CD14-positive monocyte (primary cell): ENCODE data around the gene MRPS35. TPM values are rescaled to one million over a fixed set of nuclear protein-coding genes. Genes with fewer than 3 reads are reported as not detected.

Experiments used
- DNase-seq, 3 donors: peaks; one replicate each; pipeline ENCODE4 v3.0.0-alpha.2; 2011 to 2022
- H2AFZ ChIP-seq: 2 replicates; pipeline ENCODE4 v1.6.0; 2012; ENCODE audit warnings: mild to moderate bottlenecking, low read depth, low read length, inconsistent platforms; ENCODE audit not compliant: insufficient read depth, poor library complexity, severe bottlenecking
- H3K27ac ChIP-seq, 2 donors: 1 replicate in 1 of 2; 2 replicates in 1 of 2; pipeline ENCODE4 v1.5.1; 2012 to 2013; ENCODE audit warnings: low read length in 2 of 2, control low read depth in 1 of 2, inconsistent platforms in 1 of 2, low read depth in 1 of 2, mild to moderate bottlenecking in 1 of 2
- H3K27me3 ChIP-seq, 2 donors: one replicate each; pipeline versions ENCODE4 v1.6.0 to v1.6.1; 2011 to 2013; ENCODE audit warnings: low read length in 2 of 2; ENCODE audit not compliant: control insufficient read depth in 2 of 2, insufficient read depth in 2 of 2
- H3K36me3 ChIP-seq, 2 donors: replicated peaks in 1 of 2; 1 replicate in 1 of 2; 2 replicates in 1 of 2; pipeline versions ENCODE4 v1.5.1 to v1.6.1; 2012 to 2013; ENCODE audit warnings: low read length in 2 of 2, control low read depth in 1 of 2, inconsistent platforms in 1 of 2, mild to moderate bottlenecking in 1 of 2; ENCODE audit not compliant: insufficient read depth in 2 of 2, control insufficient read depth in 1 of 2
- H3K4me1 ChIP-seq, 2 donors: 1 replicate in 1 of 2; 2 replicates in 1 of 2; pipeline versions ENCODE4 v1.5.1 to v1.6.1; 2012 to 2013; ENCODE audit warnings: low read length in 2 of 2, control low read depth in 1 of 2, inconsistent platforms in 1 of 2, mild to moderate bottlenecking in 1 of 2, moderate library complexity in 1 of 2; ENCODE audit not compliant: insufficient read depth in 2 of 2, control insufficient read depth in 1 of 2
- H3K4me2 ChIP-seq: replicated peaks from 2 replicates; pipeline ENCODE3; 2012; ENCODE audit warnings: low read length, moderate library complexity, mild to moderate bottlenecking; ENCODE audit not compliant: poor library complexity, severe bottlenecking; ENCODE audit errors: extremely low read depth
- H3K4me3 ChIP-seq, 3 experiments: fragments of 200-600 bp in 1 of 3; sonication (generic) in 1 of 3; replicated peaks in 1 of 3; 1 replicate in 2 of 3; 2 replicates in 1 of 3; pipeline ENCODE4 v1.5.1; 2011 to 2013; ENCODE audit warnings: low read length in 3 of 3, mild to moderate bottlenecking in 3 of 3, control low read depth in 2 of 3, low read depth in 2 of 3, inconsistent platforms in 1 of 3, moderate library complexity in 1 of 3
- H3K79me2 ChIP-seq: 2 replicates; pipeline ENCODE4 v1.6.0; 2012; ENCODE audit warnings: mild to moderate bottlenecking, control low read depth, inconsistent platforms, low read length, moderate library complexity; ENCODE audit not compliant: insufficient read depth
- H3K9ac ChIP-seq: 2 replicates; pipeline ENCODE4 v1.6.0; 2017; ENCODE audit warnings: low read length, mild to moderate bottlenecking; ENCODE audit not compliant: insufficient read depth, poor library complexity, severe bottlenecking
- H3K9me3 ChIP-seq, 2 donors: replicated peaks in 1 of 2; 1 replicate in 1 of 2; 2 replicates in 1 of 2; pipeline versions ENCODE4 v1.5.1 to v1.6.1; 2012 to 2013; ENCODE audit warnings: low read length in 2 of 2, control low read depth in 1 of 2; ENCODE audit not compliant: control insufficient read depth in 1 of 2, insufficient read depth in 1 of 2
- H4K20me1 ChIP-seq: 2 replicates; pipeline ENCODE4 v1.6.0; 2012; ENCODE audit warnings: mild to moderate bottlenecking, low read length, control low read depth, moderate library complexity; ENCODE audit not compliant: insufficient read depth
- H3K27ac Mint-ChIP-seq, 7 donors: one replicate each; pipeline ENCODE4 v1.8.0; 2020; ENCODE audit warnings: mild to moderate bottlenecking in 7 of 7, mixed read lengths in 7 of 7, moderate library complexity in 6 of 7, inconsistent platforms in 2 of 7
- H3K27me3 Mint-ChIP-seq, 3 donors: one replicate each; pipeline ENCODE4 v1.8.0; 2021 to 2022; ENCODE audit warnings: low read depth in 3 of 3, mild to moderate bottlenecking in 3 of 3, mixed read lengths in 3 of 3, moderate library complexity in 3 of 3, inconsistent platforms in 1 of 3
- H3K36me3 Mint-ChIP-seq, 2 donors: one replicate each; pipeline ENCODE4 v1.8.0; 2020; ENCODE audit warnings: mixed read lengths in 2 of 2, inconsistent platforms in 1 of 2, mild to moderate bottlenecking in 1 of 2
- H3K4me1 Mint-ChIP-seq: one replicate; pipeline ENCODE4 v1.8.0; 2020; ENCODE audit warnings: mild to moderate bottlenecking, mixed read lengths
- H3K4me3 Mint-ChIP-seq, 2 donors: one replicate each; pipeline ENCODE4 v1.8.0; 2020; ENCODE audit warnings: mild to moderate bottlenecking in 2 of 2, mixed read lengths in 2 of 2, moderate library complexity in 1 of 2
- H3K9me3 Mint-ChIP-seq, 7 donors: one replicate each; pipeline ENCODE4 v1.8.0; 2020 to 2022; ENCODE audit warnings: mixed read lengths in 7 of 7, mild to moderate bottlenecking in 6 of 7, moderate library complexity in 6 of 7, inconsistent platforms in 2 of 7
- CTCF ChIP-seq: fragments of 200-600 bp; IDR thresholded peaks from one replicate; pipeline ENCODE4 v1.8.0; 2022; ENCODE audit warnings: antibody characterized with exemption, mild to moderate bottlenecking
- WGBS: methylation state at CpG from one replicate; pipeline ENCODE4 v1.1.5; 2013; ENCODE audit warnings: missing lambda C conversion rate; ENCODE audit not compliant: insufficient coverage; 5-methylcytosine and 5-hydroxymethylcytosine counted together
- intact Hi-C, 2 donors: fragments of 100-400 bp; cut with micrococcal nuclease; formaldehyde crosslinking; loops; one replicate each; pipeline versions ENCODE4 v1.15.0 to v1.15.1; 2023
- polyA plus RNA-seq, 3 donors: library from polyadenylated mRNA; depleted of rRNA in 1 of 3; unstranded in 2 of 3; stranded (reverse) in 1 of 3; fragments of 300-500 nt in 2 of 3; fragments of >200 nt in 1 of 3; fragmentation: Illumina TruSeq in 2 of 3; gene quantifications; 1 replicate in 2 of 3; 2 replicates in 1 of 3; pipeline ENCODE4 v1.2.3, GENCODE V29; 2012 to 2021
- small RNA-seq: library from RNA; depleted of rRNA; stranded (forward); fragments of <200 nt; gene quantifications from one replicate; pipeline ENCODE3, GENCODE V24; 2012; ENCODE audit warnings: low read depth; ENCODE audit not compliant: insufficient read length

Gene MRPS35
- polyA plus RNA-seq, 3 donors = 16.6 to 51.8 (median 46.1) TPM

- Mint-ChIP-seq H3K4me3 (no peak overlapping the region), H3K36me3 (peaks cover 4% of the 10 kb centered on the region in 2 donors), H3K9me3 (peaks cover 0 to 3% (median 0%) of the 10 kb centered on the region in 7 donors), H3K27ac (no peak overlapping the region), H3K27me3 (peaks cover 0 to 3% (median 1%) of the 10 kb centered on the region in 3 donors), H3K4me1 (peaks cover 13% of the 10 kb centered on the region)
- intact Hi-C loops = no loop called here
- H4K20me1 ChIP-seq = no peaks in the 10 kb centered on the region
- DNase-seq = no peak
- H3K4me2 ChIP-seq = no peak overlapping the region
- no CpG with 5 or more reads among the region's 1 CpG for WGBS
- H2AFZ ChIP-seq = no peak overlapping the region
- no peaks in the 10 kb centered on the region for H3K79me2 ChIP-seq
- no peak overlapping the region for H3K4me3 ChIP-seq
- H3K27me3 ChIP-seq = no peaks in the 10 kb centered on the region
- H3K27ac ChIP-seq = no peak overlapping the region
- H3K9ac ChIP-seq = no peak overlapping the region
- H3K4me1 ChIP-seq = peaks cover 4 to 7% of the 10 kb centered on the region in 2 donors
- no peak for TF ChIP-seq CTCF
- H3K9me3 ChIP-seq = no peaks in the 10 kb centered on the region
- peaks cover 0 to 8% of the 10 kb centered on the region in 2 donors for H3K36me3 ChIP-seq
Observed at GRCh38 chr12:27805238-27805637, 94.6 kb downstream of the MRPS35 start.

Small RNAs within 50 kb of the gene (small RNA-seq; reads per million reads assigned to genes)
- not detected for gene RF00019

Other genes with a start within 250 kb of the MRPS35 start
- under 1 TPM; 0.25 to 0.79 (median 0.53) TPM for gene PPFIBP1, start 186.6 kb upstream of the MRPS35 start, polyA plus RNA-seq
- gene REP15, start 14.4 kb upstream of the MRPS35 start, polyA plus RNA-seq = not detected
- 1 to 10 TPM; 4.1 to 9.9 (median 7.5) TPM for gene KLHL42, start 69.4 kb downstream of the MRPS35 start, polyA plus RNA-seq
- not detected for gene MANSC4, start 69.4 kb downstream of the MRPS35 start, polyA plus RNA-seq